GM18499 (cell line): ENCODE measurements around the gene CUX1.

ENCODE experiments used
- ATAC-seq: cut with Tn5 transposase; IDR thresholded peaks from one replicate; pipeline ENCODE4 v1.9.1; 2021; ENCODE audit warnings: moderate number of reproducible peaks; ENCODE audit not compliant: insufficient read depth, unreplicated experiment

Gene CUX1

GRCh38 chr7:101948650-101949049 lies 131.2 kb downstream of the CUX1 start:
- ATAC-seq: no peak

GRCh38 chr7:101950450-101951119 lies 133.2 kb downstream of the CUX1 start:
- ATAC-seq: no peak

- no peak for ATAC-seq
Measured at GRCh38 chr7:101951757-101952156, 134.3 kb downstream of the CUX1 start.

GRCh38 chr7:101952355-101953247 lies 135.2 kb downstream of the CUX1 start:
- ATAC-seq: no peak

GRCh38 chr7:101953248-101953819 lies 135.9 kb downstream of the CUX1 start:
- no peak for ATAC-seq

GRCh38 chr7:101954499-101954898 lies 137.1 kb downstream of the CUX1 start:
- ATAC-seq: no peak

- no peak for ATAC-seq
Measured at GRCh38 chr7:101956130-101956529, 138.7 kb downstream of the CUX1 start.

GRCh38 chr7:101957744-101958525 lies 140.5 kb downstream of the CUX1 start:
- no peak for ATAC-seq

GRCh38 chr7:101959342-101959741 lies 141.9 kb downstream of the CUX1 start:
- no peak for ATAC-seq

GRCh38 chr7:101959829-101960228 lies 142.4 kb downstream of the CUX1 start:
- no peak for ATAC-seq

GRCh38 chr7:101960323-101960722 lies 142.9 kb downstream of the CUX1 start:
- no peak for ATAC-seq

GRCh38 chr7:101960985-101961708 lies 143.7 kb downstream of the CUX1 start:
- ATAC-seq: no peak

GRCh38 chr7:101961811-101962210 lies 144.4 kb downstream of the CUX1 start:
- ATAC-seq: no peak

- no peak for ATAC-seq
Measured at GRCh38 chr7:101963693-101964092, 146.3 kb downstream of the CUX1 start.

GRCh38 chr7:101964680-101965452 lies 147.4 kb downstream of the CUX1 start:
- ATAC-seq: no peak

GRCh38 chr7:101968720-101969466 lies 151.5 kb downstream of the CUX1 start:
- ATAC-seq: no peak

GRCh38 chr7:101969997-101970585 lies 152.7 kb downstream of the CUX1 start:
- ATAC-seq: no peak

- ATAC-seq: no peak
Measured at GRCh38 chr7:101970801-101971200, 153.4 kb downstream of the CUX1 start.
